Measurements from ENCODE around the gene TAC4. TPM values are rescaled to one million over a fixed set of nuclear protein-coding genes. Genes with fewer than 3 reads are reported as not detected.

TAC4 gene, protein sequence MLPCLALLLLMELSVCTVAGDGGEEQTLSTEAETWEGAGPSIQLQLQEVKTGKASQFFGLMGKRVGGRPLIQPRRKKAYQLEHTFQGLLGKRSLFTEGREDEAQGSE
- total RNA-seq = 1 to 10 TPM in 1 of 4 donors, not detected in 3; 1.3 TPM

DNA sequence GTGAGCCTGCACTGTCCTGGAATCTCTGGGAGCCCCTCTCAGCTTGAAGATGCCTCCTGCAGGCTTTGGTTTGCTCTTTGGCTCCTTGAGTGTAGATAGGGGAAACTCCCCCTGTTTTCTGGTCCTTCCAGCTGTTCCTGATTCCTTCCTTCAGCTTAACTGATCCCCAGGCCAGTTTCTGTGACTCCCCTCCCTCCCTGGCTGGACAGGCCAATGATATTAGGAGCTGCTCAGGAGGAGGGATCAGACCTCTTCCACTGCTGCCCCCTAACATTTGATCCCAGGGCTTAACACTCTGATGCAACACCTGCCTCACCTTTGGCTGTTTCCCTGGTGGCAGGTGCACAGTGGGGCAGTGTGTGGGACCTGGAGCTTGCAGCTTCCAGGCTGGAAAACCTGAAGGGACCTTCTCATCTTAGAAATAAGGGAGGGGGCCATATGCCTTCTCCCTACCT is at the start of gene TAC4:
Gene TAC4 (minus strand): TSS at position 51 of the 455 bp plus-strand sequence. CDS start 52 bp downstream, outside the sequence.
- no peak within 1 kb of the TSS for H3K4me3 ChIP-seq
- no peaks in the 10 kb centered on the region for H3K36me3 ChIP-seq
- H3K27ac ChIP-seq = no peak within 1 kb of the TSS
- peaks cover 0 to 11% of the 10 kb centered on the region in 2 donors for H3K4me1 ChIP-seq
- H3K27me3 ChIP-seq = no peaks in the 10 kb centered on the region
- intact Hi-C loops (cut with DNase I; ENCODE audit: low total_unique reads) = no loop called here
- TF ChIP-seq POLR2A (IDR thresholded peaks at IDR 0.05) = no peak
- TF ChIP-seq, protein P1, sequence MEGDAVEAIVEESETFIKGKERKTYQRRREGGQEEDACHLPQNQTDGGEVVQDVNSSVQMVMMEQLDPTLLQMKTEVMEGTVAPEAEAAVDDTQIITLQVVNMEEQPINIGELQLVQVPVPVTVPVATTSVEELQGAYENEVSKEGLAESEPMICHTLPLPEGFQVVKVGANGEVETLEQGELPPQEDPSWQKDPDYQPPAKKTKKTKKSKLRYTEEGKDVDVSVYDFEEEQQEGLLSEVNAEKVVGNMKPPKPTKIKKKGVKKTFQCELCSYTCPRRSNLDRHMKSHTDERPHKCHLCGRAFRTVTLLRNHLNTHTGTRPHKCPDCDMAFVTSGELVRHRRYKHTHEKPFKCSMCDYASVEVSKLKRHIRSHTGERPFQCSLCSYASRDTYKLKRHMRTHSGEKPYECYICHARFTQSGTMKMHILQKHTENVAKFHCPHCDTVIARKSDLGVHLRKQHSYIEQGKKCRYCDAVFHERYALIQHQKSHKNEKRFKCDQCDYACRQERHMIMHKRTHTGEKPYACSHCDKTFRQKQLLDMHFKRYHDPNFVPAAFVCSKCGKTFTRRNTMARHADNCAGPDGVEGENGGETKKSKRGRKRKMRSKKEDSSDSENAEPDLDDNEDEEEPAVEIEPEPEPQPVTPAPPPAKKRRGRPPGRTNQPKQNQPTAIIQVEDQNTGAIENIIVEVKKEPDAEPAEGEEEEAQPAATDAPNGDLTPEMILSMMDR (IDR thresholded peaks at IDR 0.05) = no peak
- H3K9me3 ChIP-seq = no peaks in the 10 kb centered on the region
- DNase-seq = no peak

DNA sequence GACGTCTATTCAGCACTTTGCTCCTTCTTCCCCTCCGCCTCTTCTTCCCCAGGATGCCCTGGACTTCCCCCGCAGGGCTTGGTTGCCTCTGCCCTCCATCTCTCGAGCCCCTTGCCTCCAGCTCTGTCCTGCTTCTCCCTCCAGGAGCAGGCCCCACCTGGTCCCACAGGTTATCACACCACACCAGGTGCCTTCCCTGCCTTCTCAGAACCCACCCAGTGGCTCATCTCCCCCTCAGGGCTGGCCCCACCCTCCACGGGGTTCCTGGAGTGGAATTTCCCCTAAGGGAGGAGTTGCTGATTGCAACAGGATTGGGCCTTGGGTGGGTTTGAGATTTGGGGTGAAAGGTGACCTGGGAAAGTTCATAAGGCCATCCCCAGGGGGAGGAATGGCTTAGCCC is 49.0 kb upstream of the TAC4 start:
- H3K9me3 ChIP-seq = no peaks in the 10 kb centered on the region
- DNase-seq = no peak
- TF ChIP-seq, protein P1 (IDR thresholded peaks at IDR 0.05) = no peak
- TF ChIP-seq POLR2A (IDR thresholded peaks at IDR 0.05) = no peak
- H3K4me3 ChIP-seq = no peak overlapping the region
- H3K27me3 ChIP-seq = no peaks in the 10 kb centered on the region
- intact Hi-C loops (cut with DNase I; ENCODE audit: low total_unique reads) = no loop called here
- H3K4me1 ChIP-seq = peaks cover 0 to 1% of the 10 kb centered on the region in 2 donors
- no peak overlapping the region for H3K27ac ChIP-seq
- H3K36me3 ChIP-seq = no peaks in the 10 kb centered on the region

DNA sequence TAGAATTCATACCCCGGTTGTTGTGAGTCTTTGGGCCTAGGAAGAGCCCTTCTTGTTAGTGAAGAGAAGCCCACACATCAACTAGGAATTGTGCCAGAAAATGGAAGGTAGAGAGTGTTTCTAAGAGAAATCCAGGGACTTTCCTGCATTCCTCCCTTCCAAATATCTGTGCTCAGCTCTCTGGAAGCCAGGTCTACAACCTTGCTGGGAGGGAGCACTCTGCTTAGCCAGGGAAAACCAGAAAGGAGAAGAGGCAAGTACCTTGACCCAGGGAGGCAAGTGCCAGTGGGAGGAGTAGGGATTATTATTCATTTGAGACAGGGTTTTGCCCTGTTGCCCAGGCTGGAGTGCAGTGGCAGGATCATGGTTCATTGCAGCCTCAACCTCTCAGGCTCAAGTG is 48.4 kb upstream of the TAC4 start:
- TF ChIP-seq, protein P1 (IDR thresholded peaks at IDR 0.05) = no peak
- TF ChIP-seq POLR2A (IDR thresholded peaks at IDR 0.05) = no peak
- intact Hi-C loops (cut with DNase I; ENCODE audit: low total_unique reads) = no loop called here
- Histone ChIP-seq H3K27ac (no peak overlapping the region), H3K4me3 (no peak overlapping the region), H3K36me3 (no peaks in the 10 kb centered on the region), H3K9me3 (no peaks in the 10 kb centered on the region), H3K4me1 (no peaks in the 10 kb centered on the region), H3K27me3 (no peaks in the 10 kb centered on the region)
- DNase-seq = no peak

DNA sequence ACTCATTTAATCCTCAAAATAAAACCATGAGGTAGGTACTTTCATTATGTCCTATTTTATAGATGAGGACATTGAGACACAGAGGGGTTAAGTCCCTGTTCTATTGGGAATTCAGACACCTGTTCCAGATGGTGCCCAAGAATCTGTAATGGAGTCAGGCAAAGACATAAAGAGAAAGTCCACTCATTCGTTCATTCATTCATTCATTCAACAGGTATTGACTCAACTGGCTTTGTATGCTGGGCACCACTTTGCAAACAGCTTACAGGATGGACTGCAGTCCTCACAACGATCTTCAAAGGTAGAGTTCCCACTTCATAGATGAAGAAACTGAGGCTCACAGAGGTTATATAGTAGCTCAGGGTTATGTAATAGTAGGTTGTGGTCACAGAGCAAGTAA is 47.9 kb upstream of the TAC4 start:
- H3K36me3 ChIP-seq = no peaks in the 10 kb centered on the region
- no peaks in the 10 kb centered on the region for H3K27me3 ChIP-seq
- H3K4me3 ChIP-seq = no peak overlapping the region
- TF ChIP-seq, protein P1 (IDR thresholded peaks at IDR 0.05) = no peak
- TF ChIP-seq POLR2A (IDR thresholded peaks at IDR 0.05) = no peak
- H3K9me3 ChIP-seq = no peaks in the 10 kb centered on the region
- no peak overlapping the region for H3K27ac ChIP-seq
- intact Hi-C loops (cut with DNase I; ENCODE audit: low total_unique reads) = no loop called here
- H3K4me1 ChIP-seq = no peaks in the 10 kb centered on the region
- no peak for DNase-seq

DNA sequence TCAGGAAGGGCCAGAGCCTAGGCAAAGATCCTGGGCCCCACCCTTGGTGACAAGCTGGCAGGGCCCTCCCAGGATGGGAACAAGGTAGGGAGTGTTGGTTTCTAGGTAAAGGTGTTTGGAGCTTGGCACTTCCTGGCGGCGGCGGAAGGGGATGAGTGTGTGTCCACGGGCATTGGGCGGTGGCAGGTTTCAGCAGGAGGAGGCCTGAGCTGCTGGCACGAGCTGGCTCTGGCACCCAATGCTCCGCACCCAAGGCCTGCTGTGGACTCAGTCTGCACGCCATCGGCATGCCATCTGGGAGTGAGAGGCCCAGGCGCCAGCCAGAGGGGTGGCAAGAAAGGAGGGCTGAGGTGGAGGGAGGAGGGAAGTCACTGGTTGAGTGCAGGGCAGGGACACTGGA is 46.9 kb upstream of the TAC4 start:
- no peak overlapping the region for H3K27ac ChIP-seq

More for the DNA sequence above, 46.9 kb upstream of the TAC4 start:
- H3K27me3 ChIP-seq = peaks cover 0 to 1% of the 10 kb centered on the region in 2 donors
- DNase-seq = no peak
- no peak overlapping the region for H3K4me3 ChIP-seq
- H3K4me1 ChIP-seq = no peaks in the 10 kb centered on the region
- no peaks in the 10 kb centered on the region for H3K9me3 ChIP-seq
- no peaks in the 10 kb centered on the region for H3K36me3 ChIP-seq
- TF ChIP-seq, protein P1 (IDR thresholded peaks at IDR 0.05) = no peak
- TF ChIP-seq POLR2A (IDR thresholded peaks at IDR 0.05) = no peak
- intact Hi-C loops (cut with DNase I; ENCODE audit: low total_unique reads) = no loop called here

Data from uterus (tissue), 4 donors.